D721Med (cell line): ENCODE results near the gene CPEB4.

ENCODE experiments used
- DNase-seq: peaks from one replicate; pipeline ENCODE4 v3.0.0; 2011; ENCODE audit warnings: low spot score; ENCODE audit not compliant: insufficient read length
- FAIRE-seq: peaks from 2 replicates; lab custom pipeline; 2011; peaks lifted over from hg19 to GRCh38; lab: Jason Lieb, UNC
- TF ChIP-seq, protein P1 (sequence below): IDR thresholded peaks from 2 replicates; pipeline ENCODE4 v1.5.1; 2012; ENCODE audit warnings: mild to moderate bottlenecking, control low read depth; ENCODE audit not compliant: insufficient read depth; ENCODE audit errors: missing control alignments

CPEB4 gene

DNA sequence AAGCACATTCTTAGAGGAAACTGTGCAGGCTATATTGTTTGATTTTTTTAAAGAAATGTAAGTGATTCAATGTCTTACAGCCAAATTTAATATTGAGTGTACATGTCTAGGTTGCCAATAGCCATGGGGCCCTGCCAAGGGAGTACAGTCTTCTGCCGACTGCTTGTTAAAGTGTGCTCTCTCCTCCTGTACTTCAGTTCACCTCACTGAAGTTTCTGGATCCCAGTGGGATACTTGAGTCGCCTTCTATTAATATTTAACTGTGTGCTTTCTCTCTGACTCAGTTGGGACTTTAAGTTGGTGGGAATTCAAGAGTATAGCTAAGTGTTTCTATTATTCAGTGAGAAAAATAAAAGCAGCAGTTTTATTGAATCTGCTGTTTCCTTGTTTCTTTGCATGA is 56.4 kb downstream of the CPEB4 start:
- no peak for FAIRE-seq
- TF ChIP-seq, protein P1, sequence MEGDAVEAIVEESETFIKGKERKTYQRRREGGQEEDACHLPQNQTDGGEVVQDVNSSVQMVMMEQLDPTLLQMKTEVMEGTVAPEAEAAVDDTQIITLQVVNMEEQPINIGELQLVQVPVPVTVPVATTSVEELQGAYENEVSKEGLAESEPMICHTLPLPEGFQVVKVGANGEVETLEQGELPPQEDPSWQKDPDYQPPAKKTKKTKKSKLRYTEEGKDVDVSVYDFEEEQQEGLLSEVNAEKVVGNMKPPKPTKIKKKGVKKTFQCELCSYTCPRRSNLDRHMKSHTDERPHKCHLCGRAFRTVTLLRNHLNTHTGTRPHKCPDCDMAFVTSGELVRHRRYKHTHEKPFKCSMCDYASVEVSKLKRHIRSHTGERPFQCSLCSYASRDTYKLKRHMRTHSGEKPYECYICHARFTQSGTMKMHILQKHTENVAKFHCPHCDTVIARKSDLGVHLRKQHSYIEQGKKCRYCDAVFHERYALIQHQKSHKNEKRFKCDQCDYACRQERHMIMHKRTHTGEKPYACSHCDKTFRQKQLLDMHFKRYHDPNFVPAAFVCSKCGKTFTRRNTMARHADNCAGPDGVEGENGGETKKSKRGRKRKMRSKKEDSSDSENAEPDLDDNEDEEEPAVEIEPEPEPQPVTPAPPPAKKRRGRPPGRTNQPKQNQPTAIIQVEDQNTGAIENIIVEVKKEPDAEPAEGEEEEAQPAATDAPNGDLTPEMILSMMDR = no peak
- DNase-seq = no peak

DNA sequence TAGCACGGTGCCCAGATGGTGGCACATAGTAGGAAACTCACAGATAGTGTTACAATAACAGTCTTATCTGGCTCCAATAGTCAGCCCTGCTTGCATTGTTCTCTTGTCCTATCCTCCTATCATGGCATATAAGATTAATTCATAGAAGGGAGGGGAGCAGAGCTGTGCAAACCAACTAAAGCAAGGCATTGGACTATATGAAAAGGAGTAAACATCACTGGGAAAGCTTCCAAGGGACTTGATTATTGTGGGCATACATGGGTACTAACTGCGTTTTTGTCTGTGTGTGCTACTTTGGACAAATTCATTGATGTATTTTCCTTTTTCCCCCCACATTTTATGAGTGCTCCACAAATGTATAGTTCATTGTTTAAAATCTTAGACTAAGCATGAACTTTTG is 57.0 kb downstream of the CPEB4 start:
- FAIRE-seq = no peak
- DNase-seq = no peak
- TF ChIP-seq, protein P1 = no peak

DNA sequence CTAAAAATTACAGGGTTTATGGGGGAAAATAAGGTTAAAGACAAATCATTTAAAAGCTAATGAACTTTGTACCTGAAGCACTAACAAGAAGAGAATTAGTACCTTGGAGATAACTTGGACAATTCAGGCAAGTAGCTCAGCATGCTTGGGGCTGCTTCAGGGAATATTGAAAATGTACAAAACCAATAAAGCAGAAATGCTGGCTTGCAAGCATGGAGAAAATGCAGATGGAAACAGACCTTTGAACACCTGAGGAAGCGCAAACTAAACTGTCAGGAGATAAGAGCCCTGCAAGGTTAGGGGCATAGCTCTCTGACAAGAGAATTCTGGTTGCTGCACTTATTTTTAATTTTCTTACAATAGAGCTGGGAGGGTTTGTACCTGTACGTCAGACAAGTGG is 58.2 kb downstream of the CPEB4 start:
- DNase-seq = no peak
- TF ChIP-seq, protein P1 = no peak
- no peak for FAIRE-seq

DNA sequence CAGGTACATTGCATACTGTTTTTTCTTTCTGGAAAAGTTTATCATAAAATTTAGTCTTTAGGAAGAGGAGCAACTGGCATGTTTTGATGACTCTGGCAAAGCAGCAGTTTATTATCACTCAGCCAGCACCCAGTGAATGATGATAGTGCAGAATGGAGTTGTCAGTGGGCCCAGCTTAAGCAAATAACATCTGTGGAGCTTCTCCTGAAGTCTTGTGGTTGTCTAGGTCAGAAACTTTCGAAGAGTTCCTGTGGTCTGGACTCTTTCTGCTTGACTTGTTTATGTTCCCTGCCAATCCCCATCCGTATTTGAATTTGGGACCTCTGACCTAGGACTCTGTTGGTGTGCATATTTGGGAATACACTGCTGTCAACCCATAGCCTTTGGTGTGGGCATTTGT is 62.7 kb downstream of the CPEB4 start:
- no peak for DNase-seq
- no peak for FAIRE-seq
- TF ChIP-seq, protein P1 = no peak

DNA sequence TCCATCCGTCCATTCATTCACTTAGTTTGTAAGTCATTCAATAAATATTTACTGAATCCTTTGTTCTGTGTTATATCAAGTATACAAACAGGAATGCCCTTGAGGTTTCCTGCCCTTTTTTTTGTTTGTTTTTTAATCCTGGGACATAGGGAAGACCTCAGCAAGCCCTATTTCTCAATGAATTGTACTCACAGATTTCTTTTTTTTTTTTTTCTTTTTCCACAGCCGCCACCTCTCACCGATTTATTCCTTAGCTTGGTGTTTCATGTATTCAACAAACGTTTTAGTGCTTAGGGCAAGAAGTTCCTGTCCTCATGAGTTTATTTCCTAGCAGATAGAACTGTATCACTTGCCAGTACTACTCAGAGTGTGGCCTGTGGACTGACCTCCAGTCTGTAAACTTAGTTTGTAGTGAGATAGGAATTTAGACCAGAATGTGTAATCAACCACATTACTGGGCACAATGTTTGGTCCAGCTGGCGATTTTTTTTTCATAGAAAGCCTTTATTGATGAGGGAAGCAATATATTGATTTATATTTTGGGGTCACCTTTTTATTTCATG is 65.5 kb downstream of the CPEB4 start:
- TF ChIP-seq, protein P1 = no peak
- no peak for DNase-seq
- no peak for FAIRE-seq

DNA sequence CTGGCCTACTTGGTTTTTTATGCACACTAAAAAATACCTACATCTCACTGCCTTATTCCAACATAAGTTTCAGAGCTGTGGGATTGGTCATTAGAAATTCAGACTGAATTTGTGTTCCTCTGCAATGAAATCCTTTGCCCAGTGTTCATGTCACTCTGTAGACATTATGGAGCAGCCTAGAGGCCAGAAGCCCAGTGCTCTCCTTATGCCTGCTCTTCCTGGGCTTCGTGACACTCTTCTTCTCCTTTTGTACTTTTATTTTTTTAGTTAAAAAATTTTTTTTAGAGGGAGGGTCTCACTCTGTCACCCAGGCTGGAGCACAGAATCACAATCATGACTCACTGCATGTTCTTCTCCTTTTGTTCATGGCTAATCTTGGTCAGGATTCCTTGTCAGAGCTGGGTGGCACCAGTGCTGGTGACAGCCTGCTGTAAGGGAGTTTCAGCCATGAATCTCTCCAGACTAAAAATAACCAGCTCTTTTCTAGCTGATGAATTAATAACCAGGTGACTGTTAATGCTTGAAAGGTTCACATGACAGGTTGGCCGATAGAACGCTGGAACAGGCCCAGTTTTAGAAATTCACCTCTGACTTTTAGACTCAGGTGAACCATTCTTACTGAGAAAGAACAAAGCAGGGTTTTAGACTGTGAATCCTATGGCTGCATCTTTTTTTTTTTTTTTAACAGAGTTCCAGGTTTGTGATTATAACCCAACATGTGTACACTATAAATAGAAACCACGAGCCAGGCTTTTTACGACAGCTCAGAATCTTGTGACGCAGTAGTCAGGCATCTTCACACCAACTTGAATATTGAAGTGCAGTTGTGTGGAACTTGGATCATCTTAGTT is 66.7 kb downstream of the CPEB4 start:
- TF ChIP-seq, protein P1 = no peak
- FAIRE-seq (no peak), DNase-seq (no peak)

DNA sequence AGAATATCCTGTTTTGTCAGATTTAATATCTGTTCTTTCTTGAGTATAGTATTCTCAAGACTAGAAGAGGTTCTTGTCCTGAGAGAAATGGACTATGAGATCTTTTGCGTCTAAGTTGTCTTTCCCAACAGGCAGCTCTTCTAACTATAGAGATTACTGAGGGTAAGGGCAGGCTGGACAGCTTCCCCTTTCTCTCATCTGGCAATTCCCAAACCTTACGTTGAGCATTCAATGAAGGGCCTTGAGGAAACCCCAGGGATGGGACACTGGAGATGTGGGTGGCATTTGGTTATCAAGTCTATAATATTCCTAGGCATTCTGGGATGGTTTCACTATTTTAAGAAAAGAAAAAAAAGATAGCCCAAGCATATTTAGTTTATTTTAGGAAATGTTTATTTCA is 72.8 kb downstream of the CPEB4 start:
- FAIRE-seq (no peak), DNase-seq (no peak)
- TF ChIP-seq, protein P1 = no peak
